Transverse colon (tissue), 4 donors: ENCODE results near the gene TANK.

ENCODE experiments used
- EP300 ChIP-seq: sonication (generic); formaldehyde crosslinking; IDR thresholded peaks from one replicate; pipeline ENCODE4 v1.6.1; 2017; ENCODE audit warnings: antibody characterized with exemption, low read depth
- POLR2A ChIP-seq: fragments of 450-650 bp; IDR thresholded peaks from one replicate; pipeline ENCODE4 v1.6.1; 2016; ENCODE audit warnings: antibody characterized with exemption, mild to moderate bottlenecking, moderate library complexity
- POLR2AphosphoS5 ChIP-seq, 3 donors: sonication (generic); formaldehyde crosslinking; IDR thresholded peaks; one replicate each; pipeline ENCODE4 v1.6.1; 2016; ENCODE audit warnings: antibody characterized with exemption in 3 of 3
- TF ChIP-seq, protein P1 (sequence below), 5 experiments: fragments of 200-600 bp in 3 of 5; fragments of 450-650 bp in 2 of 5; sonication (generic) in 3 of 5; IDR thresholded peaks; 1 replicate in 2 of 5; 2 replicates in 3 of 5; pipeline ENCODE4 v1.5.1; 2016 to 2017; ENCODE audit warnings: antibody characterized with exemption in 5 of 5, inconsistent platforms in 3 of 5, mild to moderate bottlenecking in 2 of 5, moderate library complexity in 1 of 5

DNA sequence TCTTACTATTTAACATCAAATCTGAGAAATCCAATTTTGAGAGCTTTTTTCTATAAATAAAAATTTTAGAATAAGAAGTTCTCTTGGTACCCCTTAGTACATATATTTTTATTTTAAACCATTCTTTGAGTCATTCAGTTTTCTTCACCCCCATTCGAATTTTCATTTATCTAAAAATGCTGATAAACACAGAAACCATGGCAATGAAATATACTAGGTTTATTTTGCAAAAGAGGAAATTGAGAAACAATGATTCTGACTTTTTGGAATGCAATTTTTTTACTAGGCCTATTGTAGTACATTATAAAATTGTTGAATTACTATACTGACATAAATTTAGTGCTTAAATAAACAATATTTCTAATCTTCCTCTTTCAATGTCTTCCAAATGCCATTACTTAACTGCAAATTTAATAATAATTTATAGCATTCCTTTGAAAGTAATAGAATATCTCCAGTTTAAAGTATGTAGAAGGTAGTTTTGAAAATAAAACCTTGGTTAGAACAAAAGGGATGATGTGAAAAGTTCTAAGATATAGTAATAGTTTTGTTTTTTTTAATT, 46.3 kb downstream of the TANK start:
- TF ChIP-seq POLR2AphosphoS5 (IDR thresholded peaks at IDR 0.05) (no peak), POLR2A (no peak), EP300 (no peak)
- TF ChIP-seq, protein P1, sequence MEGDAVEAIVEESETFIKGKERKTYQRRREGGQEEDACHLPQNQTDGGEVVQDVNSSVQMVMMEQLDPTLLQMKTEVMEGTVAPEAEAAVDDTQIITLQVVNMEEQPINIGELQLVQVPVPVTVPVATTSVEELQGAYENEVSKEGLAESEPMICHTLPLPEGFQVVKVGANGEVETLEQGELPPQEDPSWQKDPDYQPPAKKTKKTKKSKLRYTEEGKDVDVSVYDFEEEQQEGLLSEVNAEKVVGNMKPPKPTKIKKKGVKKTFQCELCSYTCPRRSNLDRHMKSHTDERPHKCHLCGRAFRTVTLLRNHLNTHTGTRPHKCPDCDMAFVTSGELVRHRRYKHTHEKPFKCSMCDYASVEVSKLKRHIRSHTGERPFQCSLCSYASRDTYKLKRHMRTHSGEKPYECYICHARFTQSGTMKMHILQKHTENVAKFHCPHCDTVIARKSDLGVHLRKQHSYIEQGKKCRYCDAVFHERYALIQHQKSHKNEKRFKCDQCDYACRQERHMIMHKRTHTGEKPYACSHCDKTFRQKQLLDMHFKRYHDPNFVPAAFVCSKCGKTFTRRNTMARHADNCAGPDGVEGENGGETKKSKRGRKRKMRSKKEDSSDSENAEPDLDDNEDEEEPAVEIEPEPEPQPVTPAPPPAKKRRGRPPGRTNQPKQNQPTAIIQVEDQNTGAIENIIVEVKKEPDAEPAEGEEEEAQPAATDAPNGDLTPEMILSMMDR (IDR thresholded peaks at IDR 0.05): no peak
